ENCODE results near the gene TOMT.
"Not testable (repeated sequence)": the region's sequence is repeated elsewhere in the genome, so short reads cannot be mapped to it uniquely, and the experiment has no call there.

Gene TOMT

DNA sequence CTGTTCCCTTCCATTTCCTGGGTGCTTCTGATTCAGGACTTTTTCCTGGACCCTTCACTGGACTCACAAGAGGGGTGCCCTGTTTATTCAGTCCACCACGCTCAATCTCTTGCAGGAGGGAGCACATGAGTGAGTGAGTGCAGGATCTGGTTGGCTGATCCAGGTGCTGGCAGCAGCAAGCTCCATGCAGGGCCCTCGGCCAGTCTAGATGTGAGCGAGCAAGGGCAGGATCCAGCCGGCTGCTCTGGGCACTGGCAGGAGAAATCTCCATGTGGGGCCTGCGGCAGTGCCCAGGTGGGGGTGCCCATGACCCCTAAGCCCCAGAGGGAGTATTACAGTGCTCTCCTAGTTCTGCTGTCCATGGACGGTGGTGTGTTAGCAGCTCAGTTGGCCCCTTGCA, 18.3 kb downstream of the TOMT start:
- Mint-ChIP-seq H3K27me3 (peaks cover 20% of the 10 kb centered on the region), H3K36me3 (peaks cover 7% of the 10 kb centered on the region), H3K4me3 (no peak overlapping the region), H3K27ac (no peak overlapping the region), H3K9me3 (peaks cover 9% of the 10 kb centered on the region), H3K4me1 (no peaks in the 10 kb centered on the region)
- DNase-seq (ENCODE audit: low spot score in 2 of 2) (no peak), ATAC-seq (ENCODE audit: low read depth) (no peak)

DNA sequence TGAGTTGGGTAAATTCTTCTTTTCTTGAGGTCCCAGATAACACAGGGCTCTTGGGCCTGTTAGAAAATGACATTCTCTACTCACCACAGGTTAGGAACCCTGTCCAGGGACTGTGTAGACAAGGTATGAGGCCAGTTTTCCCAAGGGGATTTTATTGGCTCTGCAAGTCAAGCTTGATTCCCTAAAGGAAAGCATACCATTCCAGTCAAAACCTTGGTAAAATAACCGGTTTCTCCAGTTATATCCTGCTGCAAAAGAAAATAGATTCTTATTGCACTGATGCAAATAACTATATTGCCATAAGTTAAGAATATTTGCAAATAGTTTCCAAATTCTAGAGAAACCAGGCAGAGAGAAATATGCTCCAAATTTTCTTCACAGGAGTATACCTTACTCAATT, 20.2 kb downstream of the TOMT start:
- ATAC-seq (ENCODE audit: low read depth): no peak
- Mint-ChIP-seq H3K27ac (no peak overlapping the region), H3K4me3 (no peak overlapping the region)

DNA sequence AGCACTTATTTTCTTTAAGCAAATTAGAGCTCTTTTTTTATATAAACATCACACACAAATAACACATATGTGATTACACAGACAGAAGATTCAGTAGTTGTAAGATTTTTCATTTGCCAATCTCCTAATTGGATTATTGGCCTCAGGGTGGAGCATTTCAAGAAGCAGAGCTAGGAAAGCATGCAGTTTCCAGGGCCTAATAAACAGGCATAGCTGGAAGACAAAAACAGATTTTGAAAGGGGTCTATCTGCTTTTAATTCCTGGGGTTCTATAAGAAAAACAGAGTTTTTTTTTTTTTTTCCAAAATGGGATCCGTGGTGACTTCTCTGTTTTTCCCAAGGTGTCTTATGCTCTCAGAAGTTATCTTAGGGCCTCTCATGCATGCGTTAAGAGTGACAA, 22.2 kb downstream of the TOMT start:
- H3K4me1 Mint-ChIP-seq: no peaks in the 10 kb centered on the region
- peaks cover 10% of the 10 kb centered on the region for H3K36me3 Mint-ChIP-seq
- ATAC-seq (ENCODE audit: low read depth): no peak
- no peak for DNase-seq (ENCODE audit: low spot score in 2 of 2)
- H3K27ac Mint-ChIP-seq: no peak overlapping the region
- H3K4me3 Mint-ChIP-seq: no peak overlapping the region
- H3K9me3 Mint-ChIP-seq: peaks cover 12% of the 10 kb centered on the region
- H3K27me3 Mint-ChIP-seq: peaks cover 17% of the 10 kb centered on the region

More for the DNA sequence above, 20.2 kb downstream of the TOMT start:
- peaks cover 22% of the 10 kb centered on the region for H3K27me3 Mint-ChIP-seq
- peaks cover 10% of the 10 kb centered on the region for H3K36me3 Mint-ChIP-seq
- H3K9me3 Mint-ChIP-seq: peaks cover 12% of the 10 kb centered on the region
- no peak for DNase-seq (ENCODE audit: low spot score in 2 of 2)
- no peaks in the 10 kb centered on the region for H3K4me1 Mint-ChIP-seq

DNA sequence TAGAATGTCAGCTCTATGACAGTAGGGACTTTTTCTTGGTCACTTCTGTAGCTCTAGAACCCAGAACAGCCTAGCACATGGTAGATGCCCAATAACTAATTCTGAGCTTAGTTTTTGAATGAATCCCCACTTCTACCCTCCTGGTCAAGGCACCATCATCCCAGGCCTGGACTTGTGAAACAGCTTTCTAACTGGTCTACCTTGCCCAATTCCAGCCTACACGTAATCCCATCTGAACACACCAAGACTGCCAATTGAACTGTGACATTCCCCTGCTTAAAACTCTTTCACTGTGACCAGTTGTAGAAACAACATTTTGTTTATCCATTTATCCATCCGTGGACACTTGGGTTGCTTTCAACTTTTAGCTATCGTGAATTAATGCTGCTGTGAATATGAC, 23.7 kb downstream of the TOMT start:
- no peak overlapping the region for H3K4me3 Mint-ChIP-seq
- peaks cover 15% of the 10 kb centered on the region for H3K27me3 Mint-ChIP-seq
- DNase-seq (ENCODE audit: low spot score in 2 of 2): no peak

GRCh38 chr11:72132646-72133045, 26.9 kb downstream of the TOMT start:
- H3K4me3 Mint-ChIP-seq: no peak overlapping the region
- ATAC-seq (ENCODE audit: low read depth): no peak
- H3K27me3 Mint-ChIP-seq: peaks cover 12% of the 10 kb centered on the region
- no peak overlapping the region for H3K27ac Mint-ChIP-seq
- H3K9me3 Mint-ChIP-seq: peaks cover 8% of the 10 kb centered on the region
- no peak for DNase-seq (ENCODE audit: low spot score in 2 of 2)
- H3K4me1 Mint-ChIP-seq: peaks cover 2% of the 10 kb centered on the region
- H3K36me3 Mint-ChIP-seq: peaks cover 10% of the 10 kb centered on the region

More for the DNA sequence above, 23.7 kb downstream of the TOMT start:
- ATAC-seq (ENCODE audit: low read depth): no peak
- Mint-ChIP-seq H3K9me3 (peaks cover 12% of the 10 kb centered on the region), H3K27ac (no peak overlapping the region), H3K36me3 (peaks cover 10% of the 10 kb centered on the region), H3K4me1 (peaks cover 2% of the 10 kb centered on the region)

DNA sequence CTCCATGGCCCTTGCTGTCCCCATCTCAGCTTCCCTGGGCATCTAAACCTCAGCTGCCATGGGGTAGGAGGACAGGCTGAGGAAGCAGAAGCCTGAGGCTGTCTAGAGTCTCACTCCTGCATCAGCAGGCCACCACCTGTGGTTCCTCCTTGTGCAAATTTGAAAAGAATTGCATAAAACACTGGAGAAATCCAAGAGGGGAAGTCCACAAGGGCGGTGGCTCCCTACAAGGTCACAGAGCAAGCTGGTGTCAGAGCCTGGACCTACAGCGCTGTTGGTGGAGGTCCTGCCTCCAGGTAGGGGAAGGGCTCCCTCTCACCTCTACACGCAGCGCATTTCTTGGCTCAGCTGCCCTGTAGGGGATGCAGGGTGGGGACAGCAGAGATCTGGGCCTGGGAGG, 29.7 kb downstream of the TOMT start, which contains the start of gene FOLR3:
FOLR3 (plus strand) TSS at position 253 of the 400 bp plus-strand sequence. CDS start 228 bp downstream, outside the sequence.
- DNase-seq (ENCODE audit: low spot score in 2 of 2); H3K4me3 Mint-ChIP-seq; H3K9me3 Mint-ChIP-seq; H3K36me3 Mint-ChIP-seq; H3K4me1 Mint-ChIP-seq; H3K27me3 Mint-ChIP-seq; H3K27ac Mint-ChIP-seq; ATAC-seq (ENCODE audit: low read depth): not testable (repeated sequence)

DNA sequence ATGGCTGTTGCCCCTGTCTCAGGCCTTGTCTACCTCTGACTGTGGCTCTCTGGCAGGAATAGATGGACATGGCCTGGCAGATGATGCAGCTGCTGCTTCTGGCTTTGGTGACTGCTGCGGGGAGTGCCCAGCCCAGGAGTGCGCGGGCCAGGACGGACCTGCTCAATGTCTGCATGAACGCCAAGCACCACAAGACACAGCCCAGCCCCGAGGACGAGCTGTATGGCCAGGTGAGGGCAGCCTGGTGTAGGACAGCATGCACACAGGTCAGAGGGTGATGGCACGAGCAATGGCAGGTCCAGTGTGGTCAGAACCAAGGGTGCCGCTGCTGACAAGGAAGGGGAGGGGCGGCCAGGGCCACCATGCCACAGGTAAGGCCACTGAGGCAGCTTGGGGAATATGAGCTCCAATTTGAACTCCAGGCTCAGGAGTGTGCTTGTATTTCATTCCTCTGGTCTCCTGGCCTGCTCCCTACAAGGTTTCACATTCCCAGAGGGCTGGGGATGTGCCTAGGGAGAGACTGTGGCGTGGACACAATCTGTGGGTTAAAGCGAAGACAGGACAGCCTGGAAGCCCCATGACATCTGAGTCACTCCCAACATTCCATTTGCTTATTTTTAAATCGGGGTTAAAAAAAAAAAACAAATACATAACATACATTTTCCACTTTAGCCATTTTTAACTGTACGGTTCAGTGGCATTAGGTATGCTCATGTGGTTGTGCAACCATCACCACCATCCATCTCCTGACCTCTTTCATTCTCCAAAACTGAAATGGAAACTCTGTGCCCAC, 30.4 kb downstream of the TOMT start:
- ATAC-seq (ENCODE audit: low read depth) (no peak), DNase-seq (ENCODE audit: low spot score in 2 of 2) (no peak)
- Mint-ChIP-seq H3K27me3 (peaks cover 7% of the 10 kb centered on the region), H3K27ac (no peak overlapping the region), H3K9me3 (no peaks in the 10 kb centered on the region), H3K4me3 (no peak overlapping the region), H3K4me1 (peaks cover 2% of the 10 kb centered on the region), H3K36me3 (no peaks in the 10 kb centered on the region)

DNA sequence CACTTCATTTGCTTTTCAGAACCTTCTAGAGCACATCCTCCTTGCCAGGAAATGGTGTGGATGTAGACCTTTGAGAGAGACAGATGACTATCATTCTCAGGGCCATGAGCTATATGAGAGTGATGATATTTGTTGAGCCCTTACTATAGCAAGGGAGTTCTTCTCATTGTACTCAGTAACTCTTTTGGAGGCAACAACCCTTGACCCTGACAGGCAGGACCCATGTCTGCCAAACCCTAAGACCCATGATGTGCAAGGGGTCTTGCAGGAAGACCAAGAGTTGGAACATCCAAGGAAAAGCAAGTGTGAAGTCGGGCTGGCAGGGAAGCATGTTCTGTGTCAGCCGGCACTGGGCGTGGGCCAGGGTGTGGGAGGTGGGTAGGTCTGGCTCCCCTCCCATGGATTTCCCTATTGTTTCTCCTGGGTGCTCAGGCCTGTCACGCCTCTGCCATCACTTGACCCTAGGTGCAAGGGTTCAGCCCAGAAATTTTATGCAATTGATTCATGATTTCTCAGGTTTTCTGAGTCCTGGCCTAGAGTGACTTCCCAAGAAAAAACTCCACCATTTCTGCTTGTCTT, 31.0 kb downstream of the TOMT start:
- ATAC-seq (ENCODE audit: low read depth): no peak
- Mint-ChIP-seq H3K4me1 (peaks cover 2% of the 10 kb centered on the region), H3K36me3 (no peaks in the 10 kb centered on the region), H3K4me3 (no peak overlapping the region), H3K27ac (no peak overlapping the region), H3K9me3 (no peaks in the 10 kb centered on the region), H3K27me3 (peaks cover 13% of the 10 kb centered on the region)
- DNase-seq (ENCODE audit: low spot score in 2 of 2): no peak

DNA sequence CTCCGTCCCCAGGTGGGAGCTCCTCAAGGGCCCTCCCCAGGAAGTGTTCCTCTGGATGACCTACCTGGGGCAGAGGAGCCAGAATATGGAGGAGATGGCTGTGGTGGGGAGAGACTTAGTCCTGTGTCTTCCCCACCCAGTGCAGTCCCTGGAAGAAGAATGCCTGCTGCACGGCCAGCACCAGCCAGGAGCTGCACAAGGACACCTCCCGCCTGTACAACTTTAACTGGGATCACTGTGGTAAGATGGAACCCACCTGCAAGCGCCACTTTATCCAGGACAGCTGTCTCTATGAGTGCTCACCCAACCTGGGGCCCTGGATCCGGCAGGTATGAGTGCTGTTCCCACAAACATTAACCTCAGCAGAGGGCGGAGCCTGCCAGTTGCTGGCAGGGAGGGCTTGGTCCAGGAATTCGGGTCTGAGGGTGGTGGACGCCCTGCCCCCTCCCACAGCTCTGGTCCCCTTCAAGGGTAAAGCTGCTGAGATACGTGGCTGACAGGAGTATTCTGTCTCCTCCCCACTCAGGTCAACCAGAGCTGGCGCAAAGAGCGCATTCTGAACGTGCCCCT, 33.2 kb downstream of the TOMT start:
- H3K27ac Mint-ChIP-seq: no peak overlapping the region
- DNase-seq (ENCODE audit: low spot score in 2 of 2): no peak
- H3K27me3 Mint-ChIP-seq: peaks cover 11% of the 10 kb centered on the region
- no peak overlapping the region for H3K4me3 Mint-ChIP-seq
- ATAC-seq (ENCODE audit: low read depth): no peak
- no peaks in the 10 kb centered on the region for H3K36me3 Mint-ChIP-seq
- no peaks in the 10 kb centered on the region for H3K4me1 Mint-ChIP-seq
- H3K9me3 Mint-ChIP-seq: no peaks in the 10 kb centered on the region

DNA sequence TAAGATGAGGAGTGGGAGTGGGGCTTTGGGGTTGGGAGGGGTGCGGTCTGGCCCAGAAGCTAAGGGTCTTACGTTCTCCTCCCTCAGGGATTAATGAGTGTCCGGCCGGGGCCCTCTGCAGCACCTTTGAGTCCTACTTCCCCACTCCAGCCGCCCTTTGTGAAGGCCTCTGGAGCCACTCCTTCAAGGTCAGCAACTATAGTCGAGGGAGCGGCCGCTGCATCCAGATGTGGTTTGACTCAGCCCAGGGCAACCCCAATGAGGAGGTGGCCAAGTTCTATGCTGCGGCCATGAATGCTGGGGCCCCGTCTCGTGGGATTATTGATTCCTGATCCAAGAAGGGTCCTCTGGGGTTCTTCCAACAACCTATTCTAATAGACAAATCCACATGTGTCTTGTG, 33.8 kb downstream of the TOMT start:
- DNase-seq (ENCODE audit: low spot score in 2 of 2) (no peak), ATAC-seq (ENCODE audit: low read depth) (no peak)
- H3K9me3 Mint-ChIP-seq: no peaks in the 10 kb centered on the region
- no peak overlapping the region for H3K27ac Mint-ChIP-seq
- H3K4me1 Mint-ChIP-seq: no peaks in the 10 kb centered on the region
- peaks cover 11% of the 10 kb centered on the region for H3K27me3 Mint-ChIP-seq
- H3K4me3 Mint-ChIP-seq: no peak overlapping the region
- no peaks in the 10 kb centered on the region for H3K36me3 Mint-ChIP-seq

GRCh38 chr11:72140661-72141060, 34.9 kb downstream of the TOMT start:
- Mint-ChIP-seq H3K9me3 (no peaks in the 10 kb centered on the region), H3K4me1 (no peaks in the 10 kb centered on the region), H3K27me3 (peaks cover 11% of the 10 kb centered on the region), H3K27ac (no peak overlapping the region), H3K36me3 (no peaks in the 10 kb centered on the region), H3K4me3 (no peak overlapping the region)
- ATAC-seq (ENCODE audit: low read depth) (no peak), DNase-seq (ENCODE audit: low spot score in 2 of 2) (no peak)

DNA sequence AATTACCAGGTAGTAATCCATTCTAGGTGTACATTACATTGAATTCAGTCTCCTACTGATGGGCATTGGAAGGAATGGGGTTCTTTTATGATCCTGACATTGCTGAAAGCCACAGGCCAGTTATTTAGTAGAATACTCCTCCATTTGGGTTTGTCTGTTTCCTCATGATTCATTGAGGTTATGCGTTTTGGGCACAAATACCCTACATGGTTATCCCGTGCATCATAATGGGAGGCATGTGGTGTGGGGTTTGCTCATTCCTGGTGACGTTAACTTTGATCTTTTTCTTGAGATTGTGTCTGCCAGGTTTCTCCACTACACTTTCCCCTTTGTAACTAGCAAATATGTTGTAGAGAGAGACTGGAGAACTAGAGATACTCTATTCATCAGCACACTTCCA, 35.3 kb downstream of the TOMT start:
- no peaks in the 10 kb centered on the region for H3K9me3 Mint-ChIP-seq
- no peaks in the 10 kb centered on the region for H3K4me1 Mint-ChIP-seq
- peaks cover 11% of the 10 kb centered on the region for H3K27me3 Mint-ChIP-seq
- no peaks in the 10 kb centered on the region for H3K36me3 Mint-ChIP-seq
- no peak for ATAC-seq (ENCODE audit: low read depth)
- no peak overlapping the region for H3K27ac Mint-ChIP-seq
- DNase-seq (ENCODE audit: low spot score in 2 of 2): no peak
- no peak overlapping the region for H3K4me3 Mint-ChIP-seq

DNA sequence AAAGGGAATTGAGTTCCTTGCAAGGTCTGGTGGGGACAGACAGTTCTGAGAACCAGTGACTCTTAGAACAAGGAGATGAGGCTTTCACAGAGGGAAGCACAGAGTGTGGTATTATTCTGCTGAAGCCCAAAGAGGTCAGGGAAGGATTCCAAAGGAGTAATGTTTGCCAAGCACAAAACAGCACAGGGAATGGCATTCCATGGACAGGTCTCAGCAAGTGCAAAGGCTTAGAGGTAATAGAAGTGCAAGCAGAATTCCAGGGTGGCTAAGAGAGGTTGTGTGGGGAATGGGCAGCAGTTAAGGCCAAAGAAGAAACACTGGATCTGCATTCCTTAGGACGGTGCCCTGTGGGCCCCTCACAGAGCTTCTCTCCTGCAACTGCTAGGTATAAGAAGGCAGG, 36.4 kb downstream of the TOMT start:
- not testable (repeated sequence) for DNase-seq (ENCODE audit: low spot score in 2 of 2); H3K4me3 Mint-ChIP-seq; H3K36me3 Mint-ChIP-seq; H3K27ac Mint-ChIP-seq; ATAC-seq (ENCODE audit: low read depth); H3K4me1 Mint-ChIP-seq; H3K9me3 Mint-ChIP-seq
- peaks cover 11% of the 10 kb centered on the region for H3K27me3 Mint-ChIP-seq

DNA sequence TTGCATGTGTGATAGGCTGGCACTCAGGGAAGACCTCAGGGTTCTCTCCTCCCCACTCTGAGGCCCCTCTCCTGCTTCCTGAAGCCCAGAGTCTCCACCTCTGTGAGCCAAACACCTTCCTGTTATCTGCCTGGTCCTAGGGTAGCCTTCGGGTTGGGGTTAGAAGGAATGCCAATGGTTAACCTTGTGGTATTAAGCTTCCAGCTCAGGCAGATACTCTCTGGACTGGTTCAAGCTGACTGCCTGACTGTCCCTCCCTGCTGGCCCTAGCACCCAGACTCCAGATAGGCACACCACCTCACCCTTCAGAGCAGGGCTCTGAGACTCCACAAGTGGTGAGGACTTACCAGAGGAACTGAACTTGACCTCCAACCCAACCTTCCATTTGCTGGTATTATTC, 36.8 kb downstream of the TOMT start:
- H3K4me1 Mint-ChIP-seq; H3K9me3 Mint-ChIP-seq; H3K4me3 Mint-ChIP-seq; DNase-seq (ENCODE audit: low spot score in 2 of 2); H3K36me3 Mint-ChIP-seq; H3K27ac Mint-ChIP-seq; ATAC-seq (ENCODE audit: low read depth): not testable (repeated sequence)
- peaks cover 11% of the 10 kb centered on the region for H3K27me3 Mint-ChIP-seq
